ENCODE measurements around the gene SPATA1. TPM values are rescaled to one million over a fixed set of nuclear protein-coding genes. Genes with fewer than 3 reads are reported as not detected.

The SPATA1 gene, protein sequence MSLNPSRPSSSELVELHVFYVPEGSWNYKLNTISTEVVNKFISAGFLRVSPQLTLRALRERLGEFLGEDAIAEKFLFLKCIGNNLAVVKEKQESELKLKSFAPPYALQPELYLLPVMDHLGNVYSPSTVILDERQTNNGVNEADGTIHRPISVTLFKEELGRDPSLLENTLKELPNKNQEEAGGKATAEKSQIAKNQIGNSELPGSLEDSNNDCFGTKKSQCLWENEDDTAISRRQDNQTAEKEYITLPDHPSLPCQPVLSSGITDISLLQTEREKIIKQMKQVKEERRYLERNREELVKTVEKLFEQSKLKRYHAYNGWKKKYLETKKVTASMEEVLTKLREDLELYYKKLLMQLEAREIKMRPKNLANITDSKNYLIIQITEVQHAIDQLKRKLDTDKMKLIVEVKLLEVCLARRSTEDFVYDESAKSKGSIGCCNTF
- total RNA-seq: 1 to 10 TPM; 1.3 to 2.7 TPM

- intact Hi-C loops (cut with DNase I): loop anchor here (5.0 kb wide), 1 partner anchor 66 kb away; the partner anchor contains the start of gene CTBS
Measured at GRCh38 chr1:84506002-84506728, at the start of gene SPATA1, which contains the start of gene GNG5. Gene SPATA1, plus strand, starts transcription at chr1:84506386. Its CDS starts 9,974 bp downstream, at chr1:84516360. Gene GNG5, minus strand, starts transcription at chr1:84506581. Its CDS starts 490 bp downstream, at chr1:84506091.

DNA sequence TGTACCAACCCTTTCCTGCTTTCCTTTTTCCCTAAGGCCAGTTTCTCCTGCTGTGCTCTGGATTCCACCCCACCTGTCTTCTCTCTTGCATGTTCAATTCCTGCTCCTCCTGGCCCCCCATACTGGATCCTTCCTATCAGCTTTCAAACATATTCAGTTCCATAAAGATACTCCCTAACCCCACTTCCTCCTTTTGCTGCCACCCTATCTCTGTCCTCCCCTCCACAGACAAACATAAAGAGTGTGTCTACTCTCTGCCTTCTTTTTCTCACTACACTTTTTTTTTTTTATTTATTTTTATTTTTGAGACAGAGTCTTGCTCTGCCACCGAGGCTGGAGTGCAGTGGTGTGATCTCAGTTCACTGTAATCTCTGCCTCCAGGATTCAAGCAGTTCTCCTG, 44.1 kb upstream of the SPATA1 start:
- Histone ChIP-seq H3K4me1 (no peaks in the 10 kb centered on the region), H3K9ac (ENCODE audit: low read depth in 2 of 2, low read length in 2 of 2) (no peak overlapping the region), H3K4me3 (no peak overlapping the region), H3K36me3 (no peaks in the 10 kb centered on the region), H3K9me3 (no peaks in the 10 kb centered on the region), H3K27me3 (no peaks in the 10 kb centered on the region), H3K27ac (no peak overlapping the region)
- intact Hi-C loops (cut with DNase I): no loop called here
- no peak for TF ChIP-seq CTCF (IDR thresholded peaks at IDR 0.05)
- no peak for DNase-seq

More at GRCh38 chr1:84506002-84506728, at the start of gene SPATA1, which contains the start of gene GNG5:
- H3K36me3 ChIP-seq: no peaks in the 10 kb centered on the region
- no peaks in the 10 kb centered on the region for H3K27me3 ChIP-seq
- H3K27ac ChIP-seq: peak within 1 kb of the TSS; percentile 95
- no peaks in the 10 kb centered on the region for H3K9me3 ChIP-seq
- H3K4me3 ChIP-seq: peak within 1 kb of the TSS; percentile 70
- DNase-seq: peak; percentile 99
- peaks cover 4% of the 10 kb centered on the region for H3K4me1 ChIP-seq
- no peak for TF ChIP-seq CTCF (IDR thresholded peaks at IDR 0.05)
- H3K9ac ChIP-seq (ENCODE audit: low read depth in 2 of 2, low read length in 2 of 2): peak within 1 kb of the TSS; percentile 91 to 97

DNA sequence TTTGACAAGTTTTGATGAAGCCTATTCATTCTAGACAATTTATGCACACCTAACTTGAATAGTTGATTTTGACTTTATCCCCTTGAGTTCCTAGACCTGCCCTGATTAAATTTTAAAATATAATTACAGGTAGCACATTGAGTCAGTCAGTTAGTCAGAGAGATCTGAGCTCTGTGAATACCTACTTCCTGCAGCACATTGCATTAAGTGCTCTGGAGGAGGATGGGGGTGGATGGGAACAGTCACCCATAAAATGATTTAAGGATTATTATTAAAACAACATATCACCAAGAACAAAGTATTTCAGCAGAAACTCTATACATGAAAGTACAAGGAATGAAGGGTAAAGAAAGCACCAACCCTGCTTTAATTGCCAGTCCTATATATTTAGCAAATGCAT, 38.9 kb upstream of the SPATA1 start:
- Histone ChIP-seq H3K27me3 (no peaks in the 10 kb centered on the region), H3K36me3 (no peaks in the 10 kb centered on the region), H3K4me1 (no peaks in the 10 kb centered on the region), H3K4me3 (no peak overlapping the region), H3K9ac (ENCODE audit: low read depth in 2 of 2, low read length in 2 of 2) (no peak overlapping the region), H3K27ac (no peak overlapping the region), H3K9me3 (no peaks in the 10 kb centered on the region)
- no peak for DNase-seq
- TF ChIP-seq CTCF (IDR thresholded peaks at IDR 0.05): no peak
- intact Hi-C loops (cut with DNase I): no loop called here

DNA sequence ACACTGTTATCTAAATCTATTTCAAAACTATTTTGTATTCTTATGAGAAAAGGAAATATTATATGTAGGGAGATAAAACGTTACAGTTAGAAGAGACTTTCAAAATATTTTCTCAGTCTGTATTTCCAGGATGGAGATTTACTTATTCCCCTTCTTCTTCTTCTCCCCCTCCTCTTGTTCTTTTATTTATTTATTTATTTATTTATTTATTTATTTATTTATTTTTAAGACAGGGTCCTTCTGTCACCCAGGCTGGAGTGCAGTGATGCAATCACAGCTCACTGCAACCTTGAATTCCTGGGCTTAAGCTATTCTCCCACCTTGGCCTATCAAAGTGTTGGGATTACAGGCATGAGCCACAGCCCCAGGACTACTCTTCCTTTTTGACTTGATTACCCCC, 30.0 kb upstream of the SPATA1 start:
- no peaks in the 10 kb centered on the region for H3K27me3 ChIP-seq
- no peak overlapping the region for H3K27ac ChIP-seq
- H3K4me3 ChIP-seq: no peak overlapping the region
- no peak for TF ChIP-seq CTCF (IDR thresholded peaks at IDR 0.05)
- H3K9ac ChIP-seq (ENCODE audit: low read depth in 2 of 2, low read length in 2 of 2): no peak overlapping the region
- no peak for DNase-seq
- H3K4me1 ChIP-seq: peaks cover 4% of the 10 kb centered on the region
- intact Hi-C loops (cut with DNase I): no loop called here
- H3K36me3 ChIP-seq: no peaks in the 10 kb centered on the region
- H3K9me3 ChIP-seq: no peaks in the 10 kb centered on the region
